PC-3 (cell line): Measurements from ENCODE around the gene TM9SF3. TPM values are rescaled to one million over a fixed set of nuclear protein-coding genes. Genes with fewer than 3 reads are reported as not detected.

Experiments
- ATAC-seq: fragments of 200-7000 bp; cut with Tn5 transposase; 2 replicates; pipeline ENCODE4 v1.9.1; 2020; ENCODE audit warnings: mild to moderate bottlenecking, moderate library complexity
- BruUV-seq: library from RNA; stranded (reverse); fragments of 400-500 nt; replicated peaks from 2 replicates; lab custom pipeline; 2021; lab: Mats Ljungman, UMichigan
- CTCF ChIA-PET: fragments of 300-600 bp; sonication (Branson Sonifier 250); formaldehyde crosslinking; loops from one replicate; lab custom pipeline; 2022; ENCODE audit warnings: antibody characterized with exemption; lab: Charles Lee
- POLR2A ChIA-PET: fragments of 300-600 bp; sonication (Branson Sonifier 250); formaldehyde crosslinking; loops from one replicate; lab custom pipeline; 2022; ENCODE audit warnings: antibody characterized with exemption; ENCODE audit not compliant: unreplicated experiment; lab: Charles Lee
- DNase-seq: peaks from one replicate; pipeline ENCODE4 v3.0.0-alpha.2; 2015
- H2AFZ ChIP-seq: fragments of 300-600 bp; sonication (generic); 2 replicates; pipeline ENCODE4 v1.6.0; 2016; ENCODE audit warnings: antibody characterized with exemption, low read length
- H3F3A ChIP-seq: fragments of 300-600 bp; sonication (generic); one replicate; pipeline ENCODE4 v1.6.0; 2017; ENCODE audit warnings: antibody characterized with exemption, low read length, control low read depth, mild to moderate bottlenecking; ENCODE audit not compliant: unreplicated experiment
- H3K27ac ChIP-seq: fragments of 300-600 bp; sonication (generic); 2 replicates; pipeline ENCODE4 v1.5.1; 2016; ENCODE audit warnings: mild to moderate bottlenecking, low read length
- H3K27me3 ChIP-seq: fragments of 300-600 bp; sonication (generic); 2 replicates; pipeline ENCODE4 v1.6.1; 2016; ENCODE audit warnings: low read length, mixed read lengths
- H3K36me3 ChIP-seq: fragments of 300-600 bp; sonication (generic); 2 replicates; pipeline ENCODE4 v1.6.1; 2016; ENCODE audit warnings: low read depth, mixed run types, low read length, mixed read lengths
- H3K4me1 ChIP-seq: fragments of 300-600 bp; sonication (generic); 2 replicates; pipeline ENCODE4 v1.5.1; 2016; ENCODE audit warnings: low read length; ENCODE audit not compliant: insufficient read depth
- H3K4me2 ChIP-seq: fragments of 300-600 bp; sonication (generic); 2 replicates; pipeline ENCODE4 v1.6.0; 2016; ENCODE audit warnings: low read length
- H3K4me3 ChIP-seq: fragments of 300-600 bp; sonication (generic); 2 replicates; pipeline ENCODE4 v1.5.1; 2016; ENCODE audit warnings: mild to moderate bottlenecking, low read length, mixed read lengths
- H3K79me2 ChIP-seq: fragments of 300-600 bp; sonication (generic); 2 replicates; pipeline ENCODE4 v1.6.1; 2017; ENCODE audit warnings: low read length, mixed read lengths
- H3K9ac ChIP-seq: fragments of 300-600 bp; sonication (generic); 2 replicates; pipeline ENCODE4 v1.6.0; 2016; ENCODE audit warnings: mild to moderate bottlenecking, low read length
- H3K9me2 ChIP-seq: fragments of 300-600 bp; sonication (generic); replicated peaks from 2 replicates; pipeline ENCODE4 v1.6.1; 2016; ENCODE audit warnings: mixed run types, low read length, mixed read lengths
- H3K9me3 ChIP-seq: fragments of 300-600 bp; sonication (generic); 2 replicates; pipeline ENCODE4 v1.6.1; 2016; ENCODE audit warnings: low read length, mixed read lengths
- H4K20me1 ChIP-seq: fragments of 300-600 bp; sonication (generic); 2 replicates; pipeline ENCODE4 v1.6.1; 2016; ENCODE audit warnings: low read length, mixed read lengths
- EZH2 ChIP-seq: fragments of 300-600 bp; sonication (generic); IDR thresholded peaks from one replicate; pipeline ENCODE4 v1.6.1; 2017; ENCODE audit warnings: antibody characterized with exemption, mild to moderate bottlenecking, low read length; ENCODE audit not compliant: unreplicated experiment
- EZH2phosphoT487 ChIP-seq: fragments of 300-600 bp; sonication (generic); IDR thresholded peaks from 2 replicates; pipeline ENCODE4 v1.6.1; 2018; ENCODE audit warnings: mild to moderate bottlenecking, antibody characterized with exemption, low read length, borderline replicate concordance
- intact Hi-C: fragments of 100-400 bp; cut with micrococcal nuclease; formaldehyde crosslinking; loops from 2 replicates; pipeline ENCODE4 v1.9.0; 2023
- total RNA-seq: library from RNA; depleted of rRNA; stranded (reverse); fragments of >200 nt; gene quantifications from 2 replicates; pipeline ENCODE4 v1.2.3, GENCODE V29; 2014
- TF ChIP-seq, protein P1 (sequence below): fragments of 300-600 bp; sonication (generic); conservative IDR thresholded peaks from 2 replicates; pipeline ENCODE4 v1.5.1; 2017; ENCODE audit warnings: antibody characterized with exemption, low read depth, mild to moderate bottlenecking, low read length

TM9SF3 gene
- total RNA-seq, 1 experiment from 2014 or later = 39.2 TPM

DNA sequence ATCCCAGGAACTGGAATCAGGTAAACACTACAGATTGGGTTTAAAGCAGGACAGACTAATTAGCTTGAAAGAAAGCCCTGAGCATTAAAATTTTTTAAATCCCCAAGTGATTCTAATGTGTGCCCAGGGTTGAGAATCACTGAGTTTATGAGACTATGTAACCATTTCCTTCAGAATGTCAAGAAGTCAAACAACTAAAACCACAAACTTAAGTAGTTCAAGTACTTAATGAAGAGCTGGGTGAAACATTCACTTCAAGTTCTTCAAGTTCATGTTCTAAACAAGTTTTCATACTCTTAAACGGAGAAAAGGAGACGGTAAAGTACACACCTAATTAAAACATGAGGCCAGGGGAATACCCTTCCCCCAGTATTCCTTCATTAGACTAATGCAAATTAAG lies 44.9 kb downstream of the TM9SF3 start:
- DNase-seq = no peak
- Histone ChIP-seq H3K79me2 (no peaks in the 10 kb centered on the region), H3K9me3 (no peaks in the 10 kb centered on the region), H3K4me1 (no peaks in the 10 kb centered on the region), H4K20me1 (peaks cover 4% of the 10 kb centered on the region; the same call in 1 of the 2 replicates), H3F3A (no peaks in the 10 kb centered on the region), H3K36me3 (peaks cover 8% of the 10 kb centered on the region), H2AFZ (no peak overlapping the region), H3K27me3 (no peaks in the 10 kb centered on the region), H3K4me2 (no peak overlapping the region), H3K4me3 (no peak overlapping the region), H3K9me2 (no peaks in the 10 kb centered on the region), H3K27ac (no peak overlapping the region), H3K9ac (no peak overlapping the region)
- ATAC-seq = no peak
- intact Hi-C loops = no loop called here
- ChIA-PET CTCF (no interaction called here), POLR2A (no interaction called here)
- no TSS peak for BruUV-seq
- no peak for TF ChIP-seq EZH2phosphoT487
- no peak for TF ChIP-seq EZH2
- TF ChIP-seq, protein P1, sequence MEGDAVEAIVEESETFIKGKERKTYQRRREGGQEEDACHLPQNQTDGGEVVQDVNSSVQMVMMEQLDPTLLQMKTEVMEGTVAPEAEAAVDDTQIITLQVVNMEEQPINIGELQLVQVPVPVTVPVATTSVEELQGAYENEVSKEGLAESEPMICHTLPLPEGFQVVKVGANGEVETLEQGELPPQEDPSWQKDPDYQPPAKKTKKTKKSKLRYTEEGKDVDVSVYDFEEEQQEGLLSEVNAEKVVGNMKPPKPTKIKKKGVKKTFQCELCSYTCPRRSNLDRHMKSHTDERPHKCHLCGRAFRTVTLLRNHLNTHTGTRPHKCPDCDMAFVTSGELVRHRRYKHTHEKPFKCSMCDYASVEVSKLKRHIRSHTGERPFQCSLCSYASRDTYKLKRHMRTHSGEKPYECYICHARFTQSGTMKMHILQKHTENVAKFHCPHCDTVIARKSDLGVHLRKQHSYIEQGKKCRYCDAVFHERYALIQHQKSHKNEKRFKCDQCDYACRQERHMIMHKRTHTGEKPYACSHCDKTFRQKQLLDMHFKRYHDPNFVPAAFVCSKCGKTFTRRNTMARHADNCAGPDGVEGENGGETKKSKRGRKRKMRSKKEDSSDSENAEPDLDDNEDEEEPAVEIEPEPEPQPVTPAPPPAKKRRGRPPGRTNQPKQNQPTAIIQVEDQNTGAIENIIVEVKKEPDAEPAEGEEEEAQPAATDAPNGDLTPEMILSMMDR = no peak

DNA sequence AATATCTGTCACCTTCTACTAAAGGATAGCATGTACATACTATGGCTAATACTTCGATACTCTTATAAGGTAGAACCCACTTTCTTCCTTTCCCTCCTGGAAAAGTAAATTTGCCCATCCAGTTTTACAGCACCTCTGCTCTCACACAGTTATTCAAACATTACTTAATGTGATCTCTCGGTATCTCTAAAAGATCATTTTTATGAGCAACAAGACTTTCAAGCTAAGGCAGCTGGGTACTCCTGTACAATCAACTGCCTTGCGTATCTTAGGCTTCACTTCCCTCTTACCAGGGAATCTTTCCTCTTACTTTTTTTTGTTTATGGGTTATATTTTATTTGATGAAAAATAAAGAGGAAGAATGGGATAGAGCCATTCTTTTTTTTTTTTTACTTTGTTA lies 46.6 kb downstream of the TM9SF3 start:
- Histone ChIP-seq H3F3A (no peaks in the 10 kb centered on the region), H4K20me1 (peaks cover 4% of the 10 kb centered on the region; the same call in 1 of the 2 replicates), H3K79me2 (no peaks in the 10 kb centered on the region), H3K27ac (no peak overlapping the region), H3K27me3 (no peaks in the 10 kb centered on the region), H3K9me2 (no peaks in the 10 kb centered on the region), H3K4me2 (no peak overlapping the region), H3K36me3 (peaks cover 8% of the 10 kb centered on the region), H3K4me3 (no peak overlapping the region), H3K4me1 (no peaks in the 10 kb centered on the region), H3K9me3 (no peaks in the 10 kb centered on the region), H3K9ac (no peak overlapping the region), H2AFZ (no peak overlapping the region)
- intact Hi-C loops = no loop called here
- POLR2A ChIA-PET = no interaction called here
- BruUV-seq = no TSS peak
- TF ChIP-seq, protein P1 = no peak
- TF ChIP-seq EZH2 = no peak
- no peak for TF ChIP-seq EZH2phosphoT487
- CTCF ChIA-PET = no interaction called here
- DNase-seq = no peak
- ATAC-seq = no peak

DNA sequence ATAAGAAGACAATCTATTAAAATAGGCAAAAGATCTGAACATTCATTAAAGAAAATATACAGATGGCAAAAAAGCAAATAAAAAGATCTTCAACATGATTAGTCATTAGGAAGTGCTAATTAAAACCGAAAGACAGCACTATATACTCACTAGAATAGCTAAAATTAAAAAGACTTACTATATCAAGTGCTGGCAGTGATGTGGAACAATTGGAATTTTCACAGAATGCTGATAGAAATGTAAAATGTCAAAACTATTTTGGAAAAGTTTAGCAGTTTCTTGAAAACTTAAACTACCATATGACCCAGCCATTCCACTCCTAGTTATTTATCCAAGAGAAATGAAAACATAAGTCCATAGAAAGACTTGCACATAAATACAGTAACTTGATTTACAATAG lies 48.1 kb downstream of the TM9SF3 start:
- Histone ChIP-seq H3F3A (no peaks in the 10 kb centered on the region), H3K9ac (no peak overlapping the region), H2AFZ (no peak overlapping the region), H3K9me2 (no peaks in the 10 kb centered on the region), H3K4me1 (peaks cover under 1% of the 10 kb centered on the region; the same call in 1 of the 2 replicates), H3K4me3 (no peak overlapping the region), H4K20me1 (peaks cover 6% of the 10 kb centered on the region; the same call in 1 of the 2 replicates), H3K27ac (no peak overlapping the region), H3K79me2 (no peaks in the 10 kb centered on the region), H3K27me3 (no peaks in the 10 kb centered on the region), H3K9me3 (no peaks in the 10 kb centered on the region), H3K36me3 (peaks cover 1% of the 10 kb centered on the region; the same call in 1 of the 2 replicates), H3K4me2 (no peak overlapping the region)
- POLR2A ChIA-PET = no interaction called here
- no TSS peak for BruUV-seq
- intact Hi-C loops = no loop called here
- CTCF ChIA-PET = no interaction called here
- TF ChIP-seq EZH2 (no peak), EZH2phosphoT487 (no peak)
- TF ChIP-seq, protein P1 = no peak
- DNase-seq = no peak
- ATAC-seq = no peak
